Activated CD4-positive, alpha-beta T cell treated with anti-CD3 and anti-CD28 coated beads, Interleukin-2, Interleukin-4, amounts not matched to agents 100 ng/mL and 50 ng/mL, durations not matched to agents 16 hours and 8 hours (primary cell): Measurements from ENCODE around the gene SNF8.
A peak's percentile ranks its signal among the peaks of the same experiment; 100 is the strongest.

Experiments
- DNase-seq: peaks from one replicate; pipeline ENCODE4 v3.0.0-alpha.2; 2020; ENCODE audit warnings: low spot score

Gene SNF8

GRCh38 chr17:48929812-48930165 lies 14.9 kb downstream of the SNF8 start:
- no peak for DNase-seq

- DNase-seq = no peak
Measured at GRCh38 chr17:48928876-48929811, 15.5 kb downstream of the SNF8 start.

GRCh38 chr17:48927978-48928745 lies 16.5 kb downstream of the SNF8 start:
- DNase-seq = no peak

- no peak for DNase-seq
Measured at GRCh38 chr17:48925991-48926342, 18.7 kb downstream of the SNF8 start.

- DNase-seq = no peak
Measured at GRCh38 chr17:48925251-48925990, 19.2 kb downstream of the SNF8 start.

- peak; percentile 89 for DNase-seq
Measured at GRCh38 chr17:48915459-48916282, 29.0 kb downstream of the SNF8 start.

- no peak for DNase-seq
Measured at GRCh38 chr17:48912476-48912875, 32.2 kb downstream of the SNF8 start.

GRCh38 chr17:48910370-48910769 lies 34.3 kb downstream of the SNF8 start:
- DNase-seq = no peak

GRCh38 chr17:48909783-48910182 lies 34.9 kb downstream of the SNF8 start:
- DNase-seq = peak; percentile 42

GRCh38 chr17:48908853-48909394 lies 35.7 kb downstream of the SNF8 start:
- peak; percentile 96 for DNase-seq

GRCh38 chr17:48908047-48908843 lies 36.4 kb downstream of the SNF8 start, which contains the start of gene UBE2Z:
Gene UBE2Z (plus strand): TSS chr17:48908407. CDS start chr17:48908504, 97 bp downstream.
- DNase-seq = peak; percentile 93

- DNase-seq = no peak
Measured at GRCh38 chr17:48907713-48908046, 37.0 kb downstream of the SNF8 start.

- DNase-seq = no peak
Measured at GRCh38 chr17:48905987-48906515, 38.6 kb downstream of the SNF8 start.

GRCh38 chr17:48904428-48904827 lies 40.2 kb downstream of the SNF8 start:
- DNase-seq = no peak

GRCh38 chr17:48903401-48903800 lies 41.2 kb downstream of the SNF8 start:
- DNase-seq = no peak

GRCh38 chr17:48901241-48901640 lies 43.4 kb downstream of the SNF8 start:
- DNase-seq = no peak

- DNase-seq = no peak
Measured at GRCh38 chr17:48894886-48895285, 49.8 kb downstream of the SNF8 start.

GRCh38 chr17:48893646-48894508 lies 50.8 kb downstream of the SNF8 start:
- no peak for DNase-seq

GRCh38 chr17:48892940-48893645 lies 51.5 kb downstream of the SNF8 start:
- DNase-seq = no peak
